IMR-90 (cell line): ENCODE data around the gene DPF3. TPM values are rescaled to one million over a fixed set of nuclear protein-coding genes. Genes with fewer than 3 reads are reported as not detected.

Experiments
- ATAC-seq: fragments of 200-7000 bp; cut with Tn5 transposase; 2 replicates; pipeline ENCODE4 v1.9.1; 2020; ENCODE audit warnings: low read depth, mild to moderate bottlenecking, moderate library complexity
- BruUV-seq: library from RNA; stranded (reverse); fragments of 400-500 nt; replicated peaks from 2 replicates; lab custom pipeline; 2021; lab: Mats Ljungman, UMichigan
- CTCF ChIA-PET: fragments of 300-600 bp; formaldehyde crosslinking; extraction: SDS; loops from one replicate; lab custom pipeline; 2021; ENCODE audit warnings: antibody characterized with exemption; lab: Yijun Ruan, JAX
- POLR2A ChIA-PET: fragments of 300-600 bp; sonication (Branson Sonifier 250); formaldehyde crosslinking; loops from one replicate; lab custom pipeline; 2022; ENCODE audit warnings: antibody characterized with exemption; ENCODE audit not compliant: unreplicated experiment; lab: Charles Lee
- DNase-seq: peaks from one replicate; pipeline ENCODE4 v3.0.0; 2013
- H2AFZ ChIP-seq: replicated peaks from 2 replicates; pipeline ENCODE3; 2013; ENCODE audit warnings: low read length, mild to moderate bottlenecking; ENCODE audit not compliant: poor library complexity
- H2AK5ac ChIP-seq: 2 replicates; pipeline ENCODE4 v1.6.1; 2013; ENCODE audit warnings: low read depth, low read length, inconsistent platforms
- H2AK9ac ChIP-seq: replicated peaks from 2 replicates; pipeline ENCODE3; 2013; ENCODE audit warnings: mild to moderate bottlenecking, low read depth, low read length, moderate library complexity; ENCODE audit not compliant: poor library complexity
- H2BK120ac ChIP-seq: 2 replicates; pipeline ENCODE4 v1.6.1; 2013; ENCODE audit warnings: low read depth, low read length, inconsistent platforms
- H2BK15ac ChIP-seq: 3 replicates; pipeline ENCODE4 v1.6.1; 2013; ENCODE audit warnings: low read depth, low read length, inconsistent platforms
- H2BK20ac ChIP-seq: 2 replicates; pipeline ENCODE4 v1.6.1; 2013; ENCODE audit warnings: low read depth, mild to moderate bottlenecking, inconsistent platforms, low read length, moderate library complexity
- H2BK5ac ChIP-seq: 2 replicates; pipeline ENCODE4 v1.6.1; 2013; ENCODE audit warnings: mild to moderate bottlenecking, low read depth, low read length, inconsistent platforms; ENCODE audit not compliant: poor library complexity, severe bottlenecking
- H3K14ac ChIP-seq: replicated peaks from 2 replicates; pipeline ENCODE4 v1.6.1; 2013; ENCODE audit warnings: low read depth, low read length, inconsistent platforms
- H3K18ac ChIP-seq: 2 replicates; pipeline ENCODE4 v1.6.1; 2013; ENCODE audit warnings: low read depth, low read length, control low read depth
- H3K23ac ChIP-seq: 2 replicates; pipeline ENCODE4 v1.6.1; 2013; ENCODE audit warnings: low read depth, low read length, inconsistent platforms
- H3K27ac ChIP-seq: 2 replicates; pipeline ENCODE4 v1.5.1; 2013; ENCODE audit warnings: mild to moderate bottlenecking, control low read depth, low read length; ENCODE audit not compliant: insufficient read depth
- H3K27me3 ChIP-seq: 2 replicates; pipeline ENCODE4 v1.6.1; 2013; ENCODE audit warnings: low read length; ENCODE audit not compliant: control insufficient read depth, insufficient read depth
- H3K36me3 ChIP-seq: 2 replicates; pipeline ENCODE4 v1.6.1; 2013; ENCODE audit warnings: low read length, mixed read lengths; ENCODE audit not compliant: control insufficient read depth, insufficient read depth
- H3K4ac ChIP-seq: 2 replicates; pipeline ENCODE4 v1.6.1; 2013; ENCODE audit warnings: low read depth, low read length, inconsistent platforms
- H3K4me1 ChIP-seq: 2 replicates; pipeline ENCODE4 v1.6.1; 2013; ENCODE audit warnings: low read length, mixed read lengths; ENCODE audit not compliant: control insufficient read depth, insufficient read depth
- H3K4me2 ChIP-seq: 2 replicates; pipeline ENCODE4 v1.6.1; 2013; ENCODE audit warnings: low read depth, mild to moderate bottlenecking, control low read depth, low read length, moderate library complexity
- H3K4me3 ChIP-seq: 2 replicates; pipeline ENCODE4 v1.5.1; 2013; ENCODE audit warnings: low read depth, mild to moderate bottlenecking, control low read depth, low read length, moderate library complexity; ENCODE audit not compliant: insufficient read depth
- H3K56ac ChIP-seq: 2 replicates; pipeline ENCODE4 v1.6.1; 2013; ENCODE audit warnings: low read length, inconsistent platforms; ENCODE audit not compliant: insufficient read depth; ENCODE audit errors: extremely low read depth
- H3K79me1 ChIP-seq, 2 experiments: 2 replicates each; pipeline ENCODE4 v1.6.1; 2013; ENCODE audit warnings: low read length in 2 of 2, inconsistent platforms in 1 of 2, low read depth in 1 of 2
- H3K9ac ChIP-seq: 2 replicates; pipeline ENCODE4 v1.6.1; 2013; ENCODE audit warnings: low read depth, low read length, control low read depth
- H3K9me1 ChIP-seq: 2 replicates; pipeline ENCODE4 v1.6.1; 2013; ENCODE audit warnings: low read length, inconsistent platforms; ENCODE audit not compliant: insufficient read depth
- H3K9me3 ChIP-seq: 2 replicates; pipeline ENCODE4 v1.6.1; 2013; ENCODE audit warnings: low read length; ENCODE audit not compliant: control insufficient read depth, insufficient read depth
- H4K20me1 ChIP-seq: 2 replicates; pipeline ENCODE4 v1.6.1; 2013; ENCODE audit warnings: low read length, inconsistent platforms; ENCODE audit not compliant: insufficient read depth
- H4K5ac ChIP-seq: 2 replicates; pipeline ENCODE4 v1.6.1; 2013; ENCODE audit warnings: mild to moderate bottlenecking, low read depth, low read length, control low read depth
- H4K8ac ChIP-seq, 2 experiments: 2 replicates each; pipeline ENCODE4 v1.6.1; 2013; ENCODE audit warnings: low read depth in 2 of 2, low read length in 2 of 2, control low read depth in 1 of 2, inconsistent platforms in 1 of 2
- H4K91ac ChIP-seq: 2 replicates; pipeline ENCODE4 v1.6.1; 2013; ENCODE audit warnings: low read depth, low read length, inconsistent platforms; ENCODE audit not compliant: insufficient read depth
- BHLHE40 ChIP-seq: fragments of 150-350 bp; IDR thresholded peaks from 2 replicates; pipeline ENCODE4 v1.6.1; 2016; ENCODE audit warnings: mild to moderate bottlenecking, low read depth, low read length
- CEBPB ChIP-seq: IDR thresholded peaks from 2 replicates; pipeline ENCODE4 v1.6.1; 2012; ENCODE audit warnings: low read depth, low read length, improper control_type of control experiment
- CHD1 ChIP-seq: IDR thresholded peaks from 2 replicates; pipeline ENCODE4 v1.6.1; 2012; ENCODE audit warnings: low read depth, low read length, improper control_type of control experiment
- FOS ChIP-seq: fragments of 150-350 bp; IDR thresholded peaks from 2 replicates; pipeline ENCODE4 v1.6.1; 2016; ENCODE audit warnings: low read depth, low read length
- MAFK ChIP-seq: IDR thresholded peaks from 2 replicates; pipeline ENCODE4 v1.6.1; 2012; ENCODE audit warnings: low read depth, low read length, improper control_type of control experiment
- MAZ ChIP-seq: IDR thresholded peaks from 2 replicates; pipeline ENCODE4 v1.6.1; 2012; ENCODE audit warnings: low read depth, mild to moderate bottlenecking, low read length, improper control_type of control experiment, moderate library complexity, borderline replicate concordance
- MXI1 ChIP-seq: IDR thresholded peaks from 2 replicates; pipeline ENCODE4 v1.6.1; 2012; ENCODE audit warnings: low read depth, mild to moderate bottlenecking, low read length, moderate library complexity, borderline replicate concordance
- POLR2A ChIP-seq: IDR thresholded peaks from 2 replicates; pipeline ENCODE4 v1.6.1; 2012; ENCODE audit warnings: mild to moderate bottlenecking, low read depth, low read length
- RCOR1 ChIP-seq: IDR thresholded peaks from 2 replicates; pipeline ENCODE4 v1.6.1; 2012; ENCODE audit warnings: mild to moderate bottlenecking, low read length, improper control_type of control experiment; ENCODE audit not compliant: insufficient replicate concordance
- RFX5 ChIP-seq: IDR thresholded peaks from 2 replicates; pipeline ENCODE4 v1.8.0; 2012; ENCODE audit warnings: low read depth, mild to moderate bottlenecking, low read length, moderate library complexity
- SMC3 ChIP-seq: fragments of 150-350 bp; IDR thresholded peaks from 2 replicates; pipeline ENCODE4 v1.6.1; 2016; ENCODE audit warnings: low read depth, mild to moderate bottlenecking, antibody characterized with exemption, low read length, moderate library complexity
- WGBS, 2 experiments: methylation state at CpG; one replicate each; pipeline versions ENCODE4 v1.1.5 to v1.1.7; 2013; ENCODE audit warnings: missing lambda C conversion rate in 2 of 2; ENCODE audit not compliant: insufficient read length in 1 of 2; ENCODE audit errors: extremely low coverage in 2 of 2; 5-methylcytosine and 5-hydroxymethylcytosine counted together
- dilution Hi-C: fragments of 300-500 bp; cut with HindIII; formaldehyde crosslinking; loops from one replicate; pipeline ENCODE4 v1.14.3; 2018; ENCODE audit warnings: low sequenced_read_pairs; ENCODE audit not compliant: unreplicated experiment
- in situ Hi-C: fragments of 300-500 bp; cut with MboI; formaldehyde crosslinking; loops from 3 replicates; pipeline ENCODE4 v1.14.3; 2019; ENCODE audit warnings: low sequenced_read_pairs, inconsistent platforms, mixed read lengths
- intact Hi-C: fragments of 100-400 bp; cut with micrococcal nuclease; formaldehyde crosslinking; loops from 2 replicates; pipeline ENCODE4 v1.10.0; 2022
- polyA plus RNA-seq, 3 experiments: library from polyadenylated mRNA; depleted of rRNA; stranded (reverse); fragments of >200 nt; gene quantifications; 2 replicates each; pipeline ENCODE4 v1.2.3, GENCODE V29; 2012; ENCODE audit warnings: low replicate concordance in 1 of 3
- total RNA-seq: library from RNA; depleted of rRNA; stranded (reverse); fragments of >200 nt; gene quantifications from 2 replicates; pipeline ENCODE4 v1.2.3, GENCODE V29; 2012
- TF ChIP-seq, protein P1 (sequence below): fragments of 150-350 bp; IDR thresholded peaks from 2 replicates; pipeline ENCODE4 v1.6.1; 2016; ENCODE audit warnings: low read depth, mild to moderate bottlenecking, low read length, moderate library complexity, borderline replicate concordance
- TF ChIP-seq, protein P2 (sequence below): conservative IDR thresholded peaks from 2 replicates; pipeline ENCODE4 v1.5.1; 2012; ENCODE audit warnings: mild to moderate bottlenecking, low read depth, low read length, improper control_type of control experiment

The DPF3 gene
- total and polyA plus RNA-seq, 2 of the 4 experiments (the other 2 are of a cell fraction): 30.5 to 32.8 TPM

DNA sequence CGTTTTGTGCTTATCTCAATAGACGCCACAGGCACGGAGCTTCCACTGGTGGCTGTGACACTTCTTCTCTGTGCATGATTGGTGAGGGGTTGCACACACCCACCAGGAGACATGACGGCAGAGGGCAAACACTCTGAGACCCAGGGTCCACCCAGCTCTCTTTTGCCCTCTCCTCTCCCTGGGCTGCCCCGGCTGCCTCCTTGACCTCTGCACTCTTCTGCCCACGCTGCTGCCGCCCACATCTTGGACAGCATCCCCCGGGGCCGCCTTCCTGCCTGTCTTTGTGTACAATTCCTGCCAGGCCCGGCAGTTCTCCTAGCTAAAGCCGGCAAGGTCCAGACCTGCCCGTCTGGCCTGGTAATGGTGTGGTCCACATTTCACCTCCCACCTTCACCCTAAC lies 44.7 kb downstream of the DPF3 start:
- DNase-seq (no peak), ATAC-seq (no peak)
- no peak overlapping the region for H4K8ac ChIP-seq
- H3K27ac ChIP-seq: no peak overlapping the region
- no peaks in the 10 kb centered on the region for H3K27me3 ChIP-seq
- in situ Hi-C loops (no loop called here), intact Hi-C loops (no loop called here), dilution Hi-C loops (no loop called here)
- no peak overlapping the region for H3K18ac ChIP-seq
- H3K4me1 ChIP-seq: no peaks in the 10 kb centered on the region
- H3K56ac ChIP-seq: no peak overlapping the region
- H2BK15ac ChIP-seq: no peak overlapping the region
- no peak overlapping the region for H3K23ac ChIP-seq
- TF ChIP-seq MAZ: no peak
- TF ChIP-seq, protein P1, sequence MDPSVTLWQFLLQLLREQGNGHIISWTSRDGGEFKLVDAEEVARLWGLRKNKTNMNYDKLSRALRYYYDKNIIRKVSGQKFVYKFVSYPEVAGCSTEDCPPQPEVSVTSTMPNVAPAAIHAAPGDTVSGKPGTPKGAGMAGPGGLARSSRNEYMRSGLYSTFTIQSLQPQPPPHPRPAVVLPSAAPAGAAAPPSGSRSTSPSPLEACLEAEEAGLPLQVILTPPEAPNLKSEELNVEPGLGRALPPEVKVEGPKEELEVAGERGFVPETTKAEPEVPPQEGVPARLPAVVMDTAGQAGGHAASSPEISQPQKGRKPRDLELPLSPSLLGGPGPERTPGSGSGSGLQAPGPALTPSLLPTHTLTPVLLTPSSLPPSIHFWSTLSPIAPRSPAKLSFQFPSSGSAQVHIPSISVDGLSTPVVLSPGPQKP: no peak
- TF ChIP-seq RFX5: no peak
- no peak for TF ChIP-seq MXI1
- no peak for TF ChIP-seq BHLHE40
- no peak for TF ChIP-seq SMC3
- TF ChIP-seq MAFK: no peak
- TF ChIP-seq, protein P2, sequence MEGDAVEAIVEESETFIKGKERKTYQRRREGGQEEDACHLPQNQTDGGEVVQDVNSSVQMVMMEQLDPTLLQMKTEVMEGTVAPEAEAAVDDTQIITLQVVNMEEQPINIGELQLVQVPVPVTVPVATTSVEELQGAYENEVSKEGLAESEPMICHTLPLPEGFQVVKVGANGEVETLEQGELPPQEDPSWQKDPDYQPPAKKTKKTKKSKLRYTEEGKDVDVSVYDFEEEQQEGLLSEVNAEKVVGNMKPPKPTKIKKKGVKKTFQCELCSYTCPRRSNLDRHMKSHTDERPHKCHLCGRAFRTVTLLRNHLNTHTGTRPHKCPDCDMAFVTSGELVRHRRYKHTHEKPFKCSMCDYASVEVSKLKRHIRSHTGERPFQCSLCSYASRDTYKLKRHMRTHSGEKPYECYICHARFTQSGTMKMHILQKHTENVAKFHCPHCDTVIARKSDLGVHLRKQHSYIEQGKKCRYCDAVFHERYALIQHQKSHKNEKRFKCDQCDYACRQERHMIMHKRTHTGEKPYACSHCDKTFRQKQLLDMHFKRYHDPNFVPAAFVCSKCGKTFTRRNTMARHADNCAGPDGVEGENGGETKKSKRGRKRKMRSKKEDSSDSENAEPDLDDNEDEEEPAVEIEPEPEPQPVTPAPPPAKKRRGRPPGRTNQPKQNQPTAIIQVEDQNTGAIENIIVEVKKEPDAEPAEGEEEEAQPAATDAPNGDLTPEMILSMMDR: no peak
- no peak for TF ChIP-seq FOS
- TF ChIP-seq CEBPB: no peak
- no peak for TF ChIP-seq RCOR1
- no peak for TF ChIP-seq CHD1
- no peak for TF ChIP-seq POLR2A
- ChIA-PET CTCF (no interaction called here), POLR2A (no interaction called here)
- peaks cover 38 to 75% of the 10 kb centered on the region in 2 experiments for H3K79me1 ChIP-seq
- H2BK20ac ChIP-seq: no peak overlapping the region
- no peak overlapping the region; the same call in 1 of the 2 replicates for H3K14ac ChIP-seq
- no peak overlapping the region for H2AFZ ChIP-seq
- peaks cover 8% of the 10 kb centered on the region; the same call in 1 of the 2 replicates for H3K9me1 ChIP-seq
- no peak overlapping the region for H2AK9ac ChIP-seq
- no peak overlapping the region for H2AK5ac ChIP-seq
- H3K36me3 ChIP-seq: peaks cover 2% of the 10 kb centered on the region; the same call in 1 of the 2 replicates
- H3K9me3 ChIP-seq: no peaks in the 10 kb centered on the region
- 100% methylated on average over 3 of the region's 12 CpGs; no CpG with 5 or more reads in 1 of the 2 experiments for WGBS, 2 experiments
- H2BK120ac ChIP-seq: no peak overlapping the region
- no peak overlapping the region for H4K91ac ChIP-seq
- no peak overlapping the region for H3K4me2 ChIP-seq
- H3K9ac ChIP-seq: no peak overlapping the region
- peaks cover 21% of the 10 kb centered on the region for H4K20me1 ChIP-seq
- BruUV-seq: no TSS peak
- no peak overlapping the region for H4K5ac ChIP-seq
- no peak overlapping the region for H3K4me3 ChIP-seq
- no peak overlapping the region for H2BK5ac ChIP-seq
- H3K4ac ChIP-seq: no peak overlapping the region
